GM12801 (cell line): ENCODE results near the gene CDK5R1.

ENCODE experiments used
- TF ChIP-seq, protein P1 (sequence below): IDR thresholded peaks from one replicate; pipeline ENCODE4 v1.5.1; 2011; ENCODE audit warnings: control low read depth; ENCODE audit not compliant: insufficient read length; ENCODE audit errors: extremely low read depth

The CDK5R1 gene

DNA sequence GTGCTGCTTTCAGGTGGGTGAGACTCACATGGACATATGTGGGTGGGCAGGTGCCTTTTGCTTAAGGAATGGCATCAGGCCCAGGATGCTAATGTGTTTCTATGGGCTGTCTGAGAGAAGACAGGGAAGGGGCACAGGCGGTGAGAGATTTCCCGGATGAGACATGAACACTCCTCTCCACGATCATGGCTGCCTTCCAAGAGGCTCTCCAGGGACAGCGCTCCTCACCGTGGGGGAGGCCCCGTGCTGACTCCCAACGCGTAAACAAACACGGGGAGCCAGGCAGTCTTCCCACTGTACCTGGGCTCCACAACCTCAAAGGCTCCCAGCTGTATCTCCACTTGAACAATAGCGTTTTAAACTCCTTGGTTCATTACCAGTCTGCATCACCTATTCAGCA is 42.8 kb downstream of the CDK5R1 start:
- TF ChIP-seq, protein P1, sequence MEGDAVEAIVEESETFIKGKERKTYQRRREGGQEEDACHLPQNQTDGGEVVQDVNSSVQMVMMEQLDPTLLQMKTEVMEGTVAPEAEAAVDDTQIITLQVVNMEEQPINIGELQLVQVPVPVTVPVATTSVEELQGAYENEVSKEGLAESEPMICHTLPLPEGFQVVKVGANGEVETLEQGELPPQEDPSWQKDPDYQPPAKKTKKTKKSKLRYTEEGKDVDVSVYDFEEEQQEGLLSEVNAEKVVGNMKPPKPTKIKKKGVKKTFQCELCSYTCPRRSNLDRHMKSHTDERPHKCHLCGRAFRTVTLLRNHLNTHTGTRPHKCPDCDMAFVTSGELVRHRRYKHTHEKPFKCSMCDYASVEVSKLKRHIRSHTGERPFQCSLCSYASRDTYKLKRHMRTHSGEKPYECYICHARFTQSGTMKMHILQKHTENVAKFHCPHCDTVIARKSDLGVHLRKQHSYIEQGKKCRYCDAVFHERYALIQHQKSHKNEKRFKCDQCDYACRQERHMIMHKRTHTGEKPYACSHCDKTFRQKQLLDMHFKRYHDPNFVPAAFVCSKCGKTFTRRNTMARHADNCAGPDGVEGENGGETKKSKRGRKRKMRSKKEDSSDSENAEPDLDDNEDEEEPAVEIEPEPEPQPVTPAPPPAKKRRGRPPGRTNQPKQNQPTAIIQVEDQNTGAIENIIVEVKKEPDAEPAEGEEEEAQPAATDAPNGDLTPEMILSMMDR = no peak

DNA sequence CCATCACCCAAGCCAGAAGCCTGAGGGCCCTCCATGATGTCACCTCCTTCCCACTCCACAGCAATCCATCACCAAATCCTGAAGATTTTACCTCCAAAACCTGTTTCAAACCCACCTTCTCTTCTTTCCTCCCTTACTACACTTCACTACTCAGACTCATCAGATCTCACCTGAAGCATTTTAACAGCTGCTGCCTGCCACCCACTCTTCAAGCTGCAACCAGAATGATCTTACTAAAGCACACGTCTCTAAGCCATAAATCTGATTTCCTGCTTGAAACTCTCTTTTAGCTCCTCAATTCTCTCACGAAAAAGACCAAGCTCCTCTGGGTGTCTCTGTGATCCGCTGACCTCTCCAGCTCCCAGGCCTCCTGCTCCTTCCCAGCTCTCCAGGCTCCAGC is 46.5 kb downstream of the CDK5R1 start:
- TF ChIP-seq, protein P1 = no peak

DNA sequence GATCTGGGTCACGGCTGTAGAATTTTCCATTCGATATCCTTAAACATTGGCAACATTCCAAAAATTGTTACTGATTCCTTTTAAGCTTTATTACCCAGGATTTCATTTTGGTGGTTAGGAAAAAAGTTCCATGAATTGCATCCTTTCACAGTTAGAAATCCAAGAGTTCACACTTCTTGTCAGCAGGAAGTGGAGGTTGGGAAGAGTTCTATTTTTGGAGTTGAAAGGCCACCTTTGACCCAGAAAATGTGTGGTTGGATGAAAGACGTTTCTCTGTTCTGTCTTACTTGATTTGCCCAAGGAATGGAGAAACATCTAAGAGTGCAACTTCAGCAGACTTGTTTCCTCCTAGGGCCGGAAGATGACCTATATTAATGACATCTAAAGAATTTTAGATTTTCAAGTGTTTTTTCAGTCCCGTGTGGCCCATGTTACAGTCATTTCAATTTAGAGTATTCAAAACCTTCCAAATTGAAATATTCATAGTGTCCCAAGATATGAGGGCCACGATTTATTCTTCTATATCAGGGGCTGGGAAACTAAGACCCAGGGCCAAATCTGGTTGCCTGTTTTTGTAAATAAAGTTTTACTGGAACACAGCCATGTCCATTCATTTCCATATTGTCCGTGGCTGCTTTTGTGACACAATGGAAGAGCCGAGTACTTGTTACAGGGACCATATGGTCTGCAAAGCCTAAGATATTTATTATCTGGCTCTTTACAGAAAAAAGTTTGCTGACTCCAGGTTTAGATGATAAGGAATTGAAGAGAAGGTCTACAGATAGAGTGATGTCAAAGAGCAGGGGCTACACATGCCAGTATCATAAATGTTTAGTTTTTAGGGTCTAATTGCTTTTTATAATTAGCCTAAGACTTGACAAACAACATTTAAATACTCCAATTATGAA is 50.2 kb downstream of the CDK5R1 start:
- TF ChIP-seq, protein P1 = no peak
